Spleen (tissue), 11 donors: ENCODE data around the gene DYNLRB2. TPM values are rescaled to one million over a fixed set of nuclear protein-coding genes. Genes with fewer than 3 reads are reported as not detected.

Source experiments
- DNase-seq: peaks from one replicate; pipeline ENCODE4 v3.0.0-alpha.2; 2020
- H3K27ac ChIP-seq, 8 donors: fragments of 200-600 bp; sonication (generic) in 7 of 8; 1 replicate in 4 of 8; 2 replicates in 4 of 8; pipeline versions ENCODE4 v1.5.0 to v1.8.0; 2016 to 2021; ENCODE audit warnings: inconsistent platforms in 4 of 8, mild to moderate bottlenecking in 4 of 8, moderate library complexity in 1 of 8
- H3K27me3 ChIP-seq, 7 donors: fragments of 200-600 bp; sonication (generic) in 6 of 7; replicated peaks in 1 of 7; 1 replicate in 4 of 7; 2 replicates in 3 of 7; pipeline versions ENCODE4 v1.5.0 to v1.8.0; 2016 to 2021; ENCODE audit warnings: inconsistent platforms in 3 of 7, mild to moderate bottlenecking in 1 of 7
- H3K36me3 ChIP-seq, 6 donors: fragments of 200-600 bp; sonication (generic) in 5 of 6; 1 replicate in 4 of 6; 2 replicates in 2 of 6; pipeline versions ENCODE4 v1.5.0 to v1.8.0; 2016 to 2021; ENCODE audit warnings: inconsistent platforms in 2 of 6
- H3K4me1 ChIP-seq, 6 donors: fragments of 200-600 bp; sonication (generic) in 5 of 6; 1 replicate in 3 of 6; 2 replicates in 3 of 6; pipeline versions ENCODE4 v1.5.0 to v1.8.0; 2016 to 2021; ENCODE audit warnings: inconsistent platforms in 3 of 6
- H3K4me3 ChIP-seq, 8 donors: fragments of 200-600 bp; sonication (generic) in 7 of 8; 1 replicate in 4 of 8; 2 replicates in 4 of 8; pipeline versions ENCODE4 v1.5.0 to v1.8.0; 2016 to 2021; ENCODE audit warnings: inconsistent platforms in 4 of 8, mild to moderate bottlenecking in 4 of 8, moderate library complexity in 2 of 8
- H3K9me3 ChIP-seq, 8 donors: fragments of 200-600 bp; sonication (generic) in 7 of 8; 1 replicate in 4 of 8; 2 replicates in 4 of 8; pipeline versions ENCODE4 v1.5.0 to v1.8.0; 2016 to 2021; ENCODE audit warnings: inconsistent platforms in 4 of 8
- POLR2A ChIP-seq, 3 donors: fragments of 450-650 bp; IDR thresholded peaks; one replicate each; pipeline ENCODE4 v1.5.1; 2017; ENCODE audit warnings: antibody characterized with exemption in 3 of 3, mild to moderate bottlenecking in 1 of 3
- POLR2AphosphoS5 ChIP-seq, 3 donors: sonication (generic); formaldehyde crosslinking; IDR thresholded peaks; one replicate each; pipeline ENCODE4 v1.5.1; 2017; ENCODE audit warnings: antibody characterized with exemption in 3 of 3
- WGBS, 5 donors: extraction: QIAGEN DNeasy Blood & Tissue Kit in 3 of 5; methylation state at CpG; one replicate each; pipeline versions ENCODE4 v1.1.5 to v1.1.7; 2013 to 2018; 5-methylcytosine and 5-hydroxymethylcytosine counted together
- intact Hi-C: fragments of 100-400 bp; cut with DNase I; formaldehyde crosslinking; loops from one replicate; pipeline ENCODE4 v1.15.0; 2023; ENCODE audit warnings: low total_unique reads
- polyA plus RNA-seq, 3 donors: library from polyadenylated mRNA; stranded (reverse); fragments of 200-250 nt; gene quantifications; one replicate each; pipeline ENCODE4 v1.2.1, GENCODE V29; 2013
- total RNA-seq, 7 donors: library from RNA; depleted of rRNA in 3 of 7; stranded (reverse); fragments of >200 nt in 3 of 7; fragmentation: NEBNext Ultra II Directional in 4 of 7; extraction: Animal tissue kit (Norgen Biotek cat#: 25700) in 4 of 7; gene quantifications; one replicate each; pipeline versions ENCODE4 v1.1.0 to v1.2.1, GENCODE V29; 2016 to 2021
- TF ChIP-seq, protein P1 (sequence below), 11 experiments: fragments of 200-600 bp in 7 of 11; fragments of 450-650 bp in 4 of 11; sonication (generic) in 4 of 11; IDR thresholded peaks in 8 of 11; conservative IDR thresholded peaks in 3 of 11; 1 replicate in 7 of 11; 2 replicates in 4 of 11; pipeline versions ENCODE4 v1.4.0 to v1.8.0; 2016 to 2021; ENCODE audit warnings: antibody characterized with exemption in 11 of 11, inconsistent platforms in 4 of 11, mild to moderate bottlenecking in 1 of 11
- donor health status: healthy with polysubstance abuse.
- donor health status: DM: no; HTN: no; CAD: no; lungs with moderate emphysema.
- donor health status: DM: no; HTN: no; CAD: no.
- donor health status: Bipolar disorder and iron deficiency.
- donor health status: healthy.
- donor health status: DM: no; HTN: no; CAD: no.
- donor health status: DM: yes; HTN: yes; CAD: no.

Gene DYNLRB2
- total and polyA plus RNA-seq, 10 donors, result 0.35 to 5.9 (median 1.1) TPM; not detected in 5

- Histone ChIP-seq H3K36me3 (no peaks in the 10 kb centered on the region), H3K4me3 (no peak overlapping the region), H3K9me3 (no peaks in the 10 kb centered on the region), H3K27me3 (peaks cover 0 to 3% (median 0%) of the 10 kb centered on the region in 7 donors), H3K27ac (no peak overlapping the region), H3K4me1 (peaks cover 0 to 11% (median 5%) of the 10 kb centered on the region in 6 donors)
- 85 to 96% (median 88%) methylated on average over 3 of the region's 3 CpGs for WGBS, 5 donors
- intact Hi-C loops, result no loop called here
- TF ChIP-seq POLR2AphosphoS5 (IDR thresholded peaks at IDR 0.05), result no peak
- no peak for TF ChIP-seq POLR2A (IDR thresholded peaks at IDR 0.05)
- TF ChIP-seq, protein P1, sequence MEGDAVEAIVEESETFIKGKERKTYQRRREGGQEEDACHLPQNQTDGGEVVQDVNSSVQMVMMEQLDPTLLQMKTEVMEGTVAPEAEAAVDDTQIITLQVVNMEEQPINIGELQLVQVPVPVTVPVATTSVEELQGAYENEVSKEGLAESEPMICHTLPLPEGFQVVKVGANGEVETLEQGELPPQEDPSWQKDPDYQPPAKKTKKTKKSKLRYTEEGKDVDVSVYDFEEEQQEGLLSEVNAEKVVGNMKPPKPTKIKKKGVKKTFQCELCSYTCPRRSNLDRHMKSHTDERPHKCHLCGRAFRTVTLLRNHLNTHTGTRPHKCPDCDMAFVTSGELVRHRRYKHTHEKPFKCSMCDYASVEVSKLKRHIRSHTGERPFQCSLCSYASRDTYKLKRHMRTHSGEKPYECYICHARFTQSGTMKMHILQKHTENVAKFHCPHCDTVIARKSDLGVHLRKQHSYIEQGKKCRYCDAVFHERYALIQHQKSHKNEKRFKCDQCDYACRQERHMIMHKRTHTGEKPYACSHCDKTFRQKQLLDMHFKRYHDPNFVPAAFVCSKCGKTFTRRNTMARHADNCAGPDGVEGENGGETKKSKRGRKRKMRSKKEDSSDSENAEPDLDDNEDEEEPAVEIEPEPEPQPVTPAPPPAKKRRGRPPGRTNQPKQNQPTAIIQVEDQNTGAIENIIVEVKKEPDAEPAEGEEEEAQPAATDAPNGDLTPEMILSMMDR (IDR thresholded peaks at IDR 0.05 in 8 of 11, conservative IDR thresholded peaks at IDR 0.05 in 3 of 11), result no peak
- DNase-seq, result no peak
Measured at GRCh38 chr16:80563066-80563465, 22.3 kb downstream of the DYNLRB2 start.

GRCh38 chr16:80564394-80564793 lies 23.6 kb downstream of the DYNLRB2 start:
- DNase-seq, result no peak

DNA sequence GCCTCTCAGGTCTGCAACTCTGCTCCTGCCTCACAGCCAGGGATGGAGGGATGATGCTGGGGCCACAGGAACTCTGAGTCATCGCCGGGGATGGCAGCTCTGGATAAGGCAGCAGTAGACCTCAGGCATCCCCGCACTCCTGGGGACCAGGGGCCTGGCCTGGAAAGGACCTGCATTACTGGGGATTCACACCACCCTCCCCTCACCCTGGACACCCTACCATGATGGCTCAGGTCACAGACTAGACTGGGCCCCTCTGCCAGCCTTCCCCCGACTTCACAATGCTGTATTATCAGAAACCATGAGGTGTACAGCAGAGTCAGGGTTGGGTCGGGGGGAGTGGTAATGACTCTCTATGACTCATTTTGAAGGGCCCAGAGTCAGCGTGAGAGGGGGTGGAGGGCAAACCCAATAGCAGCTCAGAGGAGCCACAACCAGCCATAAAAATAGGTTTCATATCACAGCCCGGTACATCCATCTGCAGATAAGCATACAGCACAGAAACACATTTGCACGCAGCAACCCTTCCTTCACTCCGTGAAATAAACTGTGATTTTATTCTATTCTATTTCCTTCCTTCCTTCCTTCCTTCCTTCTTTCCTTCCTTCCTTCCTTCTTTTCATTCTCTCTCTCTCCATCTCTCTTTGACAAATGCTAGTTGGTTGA lies 28.8 kb downstream of the DYNLRB2 start:
- H3K4me1 ChIP-seq, result peaks cover 0 to 14% (median 4%) of the 10 kb centered on the region in 6 donors
- H3K36me3 ChIP-seq, result no peaks in the 10 kb centered on the region
- intact Hi-C loops, result no loop called here
- H3K27me3 ChIP-seq, result peaks cover 0 to 3% (median 0%) of the 10 kb centered on the region in 7 donors
- peaks cover 0 to 8% (median 0%) of the 10 kb centered on the region in 8 donors for H3K9me3 ChIP-seq
- H3K27ac ChIP-seq, result peak overlapping the region in 2 of 8 donors; percentile 11 to 14
- 55 to 68% (median 66%) methylated on average over 7 to 9 of the region's 9 CpGs for WGBS, 5 donors
- H3K4me3 ChIP-seq, result no peak overlapping the region
- TF ChIP-seq, protein P1 (IDR thresholded peaks at IDR 0.05 in 8 of 11, conservative IDR thresholded peaks at IDR 0.05 in 3 of 11), result no peak
- TF ChIP-seq POLR2A (IDR thresholded peaks at IDR 0.05) (no peak), POLR2AphosphoS5 (IDR thresholded peaks at IDR 0.05) (no peak)
- no peak for DNase-seq

More at GRCh38 chr16:80564394-80564793, 23.6 kb downstream of the DYNLRB2 start:
- Histone ChIP-seq H3K4me3 (no peak overlapping the region), H3K36me3 (no peaks in the 10 kb centered on the region), H3K27ac (peak overlapping the region in 3 of 8 donors; percentile 1 to 25 (median 22)), H3K27me3 (peaks cover 0 to 3% (median 0%) of the 10 kb centered on the region in 7 donors), H3K9me3 (no peaks in the 10 kb centered on the region), H3K4me1 (peaks cover 0 to 14% (median 5%) of the 10 kb centered on the region in 6 donors)
- WGBS, 5 donors, result 11 to 19% (median 15%) methylated on average over 7 of the region's 7 CpGs
- intact Hi-C loops, result no loop called here
- TF ChIP-seq POLR2A (IDR thresholded peaks at IDR 0.05) (no peak), POLR2AphosphoS5 (IDR thresholded peaks at IDR 0.05) (no peak)
- TF ChIP-seq, protein P1 (IDR thresholded peaks at IDR 0.05 in 8 of 11, conservative IDR thresholded peaks at IDR 0.05 in 3 of 11), result no peak

DNA sequence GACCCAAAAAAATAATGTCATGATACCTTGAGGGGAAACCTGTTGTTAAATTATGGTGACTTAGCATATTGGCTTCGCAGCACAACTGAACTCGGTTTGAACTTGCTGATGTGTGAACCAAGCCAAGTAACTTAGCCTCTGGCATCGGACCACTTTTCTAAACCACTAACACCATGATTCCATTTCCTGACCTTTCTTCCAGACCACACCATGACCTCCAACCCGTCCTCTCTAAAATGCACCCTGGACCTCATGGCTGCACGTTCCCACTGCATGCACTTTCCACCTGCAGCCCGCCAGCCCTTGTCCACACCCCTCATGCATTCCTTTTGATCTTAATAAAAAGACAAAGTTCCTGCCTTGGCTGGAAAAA lies 29.3 kb downstream of the DYNLRB2 start:
- 27 to 37% (median 33%) methylated on average over 6 of the region's 6 CpGs for WGBS, 5 donors
- Histone ChIP-seq H3K36me3 (no peaks in the 10 kb centered on the region), H3K9me3 (peaks cover 0 to 8% (median 0%) of the 10 kb centered on the region in 8 donors), H3K27ac (no peak overlapping the region), H3K27me3 (peaks cover 0 to 3% (median 0%) of the 10 kb centered on the region in 7 donors), H3K4me1 (peaks cover 0 to 13% (median 3%) of the 10 kb centered on the region in 6 donors), H3K4me3 (no peak overlapping the region)
- intact Hi-C loops, result no loop called here
- no peak for DNase-seq
- TF ChIP-seq POLR2A (IDR thresholded peaks at IDR 0.05), result no peak
- TF ChIP-seq, protein P1 (IDR thresholded peaks at IDR 0.05 in 8 of 11, conservative IDR thresholded peaks at IDR 0.05 in 3 of 11), result no peak
- no peak for TF ChIP-seq POLR2AphosphoS5 (IDR thresholded peaks at IDR 0.05)
